Common myeloid progenitor, CD34-positive (primary cell): Measurements from ENCODE around the gene HIPK1.
"Not testable (repeated sequence)": the region's sequence is repeated elsewhere in the genome, so short reads cannot be mapped to it uniquely, and the experiment has no call there.

Source experiments
- CTCF ChIA-PET: fragments of 350-600 bp; sonication (Branson Sonifier 250); formaldehyde crosslinking; loops from one replicate; lab custom pipeline; 2021; ENCODE audit warnings: antibody characterized with exemption; lab: Charles Lee
- POLR2A ChIA-PET: fragments of 350-600 bp; sonication (Branson Sonifier 250); formaldehyde crosslinking; loops from one replicate; lab custom pipeline; 2021; ENCODE audit warnings: antibody characterized with exemption; lab: Charles Lee
- DNase-seq, 3 donors: peaks; one replicate each; pipeline versions ENCODE4 v3.0.0 to v3.0.0-alpha.2; 2013
- H3K27ac ChIP-seq, 2 experiments: 1 replicate in 1 of 2; 2 replicates in 1 of 2; pipeline ENCODE4 v1.7.0; 2013; ENCODE audit warnings: inconsistent platforms in 2 of 2, low read length in 2 of 2, mild to moderate bottlenecking in 2 of 2, low read depth in 1 of 2, moderate library complexity in 1 of 2; ENCODE audit not compliant: severe bottlenecking in 2 of 2, insufficient read depth in 1 of 2, poor library complexity in 1 of 2
- H3K27me3 ChIP-seq, 5 experiments: replicated peaks in 2 of 5; 1 replicate in 3 of 5; 2 replicates in 2 of 5; pipeline versions ENCODE4 v1.6.1 to v1.7.0; 2013; ENCODE audit warnings: low read length in 4 of 5, mild to moderate bottlenecking in 2 of 5, moderate library complexity in 2 of 5, inconsistent platforms in 1 of 5; ENCODE audit not compliant: insufficient read depth in 5 of 5, control insufficient read depth in 4 of 5
- H3K36me3 ChIP-seq, 4 experiments: 1 replicate in 2 of 4; 2 replicates in 2 of 4; pipeline versions ENCODE4 v1.6.1 to v1.7.0; 2013; ENCODE audit warnings: low read length in 3 of 4, control low read depth in 1 of 4, mild to moderate bottlenecking in 1 of 4; ENCODE audit not compliant: control insufficient read depth in 4 of 4, insufficient read depth in 4 of 4
- H3K4me1 ChIP-seq, 4 experiments: 1 replicate in 3 of 4; 2 replicates in 1 of 4; pipeline versions ENCODE4 v1.6.1 to v1.7.1; 2013; ENCODE audit warnings: low read length in 3 of 4, mild to moderate bottlenecking in 3 of 4, control low read depth in 1 of 4, inconsistent platforms in 1 of 4, moderate library complexity in 1 of 4; ENCODE audit not compliant: control insufficient read depth in 4 of 4, insufficient read depth in 4 of 4; ENCODE audit errors: control extremely low read depth in 1 of 4
- H3K4me3 ChIP-seq, 7 experiments: 1 replicate in 4 of 7; 2 replicates in 3 of 7; pipeline versions ENCODE4 v1.5.1 to v1.7.0; 2013; ENCODE audit warnings: mild to moderate bottlenecking in 7 of 7, low read length in 6 of 7, moderate library complexity in 6 of 7, inconsistent platforms in 2 of 7, low read depth in 2 of 7, control low read depth in 1 of 7; ENCODE audit not compliant: insufficient read depth in 4 of 7, control insufficient read depth in 1 of 7; ENCODE audit errors: extremely low read depth in 1 of 7
- H3K9me3 ChIP-seq, 5 experiments: 1 replicate in 4 of 5; 2 replicates in 1 of 5; pipeline versions ENCODE4 v1.6.1 to v1.7.1; 2013; ENCODE audit warnings: low read length in 4 of 5, mild to moderate bottlenecking in 2 of 5, inconsistent platforms in 1 of 5, low read depth in 1 of 5, moderate library complexity in 1 of 5; ENCODE audit not compliant: control insufficient read depth in 4 of 5, insufficient read depth in 2 of 5; ENCODE audit errors: control extremely low read depth in 1 of 5
- WGBS: methylation state at CpG from one replicate; pipeline ENCODE4 v1.1.5; 2013; ENCODE audit not compliant: insufficient coverage; 5-methylcytosine and 5-hydroxymethylcytosine counted together

The HIPK1 gene

DNA sequence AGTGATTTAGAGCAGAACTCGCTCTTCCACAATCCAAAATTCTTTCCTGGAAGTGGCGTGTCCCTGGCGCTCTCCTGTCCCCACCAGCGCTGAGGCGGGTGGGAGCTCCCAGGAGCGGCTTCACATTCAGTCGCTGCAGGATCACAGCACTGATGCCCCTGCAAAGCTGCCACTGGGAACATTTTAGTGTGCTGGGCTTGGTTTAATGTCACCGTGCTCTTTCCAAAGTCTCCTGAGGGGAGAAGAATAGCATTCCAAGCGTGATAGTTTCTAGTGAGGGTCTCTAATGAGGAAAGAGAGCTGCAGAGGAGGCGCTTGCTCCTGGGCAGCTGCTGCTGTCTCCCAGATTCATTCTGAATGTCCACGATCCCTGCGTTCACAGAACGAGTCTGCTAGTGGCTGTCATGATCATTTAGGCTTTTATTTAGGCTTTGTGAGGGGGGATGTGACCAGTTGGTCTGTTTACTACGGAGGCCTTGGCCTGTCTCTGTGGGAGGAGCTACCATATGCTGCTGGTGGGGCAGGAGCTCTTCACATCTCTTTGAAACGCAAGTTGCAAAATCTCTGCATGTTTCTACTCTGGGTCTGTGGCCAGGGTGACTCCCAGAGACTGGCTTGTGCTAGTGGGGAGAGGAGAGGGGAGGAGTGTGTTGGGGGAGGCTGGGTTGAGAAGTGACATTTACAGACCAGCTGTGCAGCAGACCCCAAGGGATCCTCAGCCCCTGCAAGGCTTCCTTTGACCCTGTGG lies 73.5 kb downstream of the HIPK1 start:
- POLR2A ChIA-PET: no interaction called here
- H3K4me1 ChIP-seq: peaks cover 0 to 4% (median 2%) of the 10 kb centered on the region in 4 experiments
- no peak overlapping the region for H3K4me3 ChIP-seq
- no peak for DNase-seq
- H3K27me3 ChIP-seq: peaks cover 0 to 3% (median 0%) of the 10 kb centered on the region in 5 experiments
- no peak overlapping the region for H3K27ac ChIP-seq
- CTCF ChIA-PET: no interaction called here
- no peaks in the 10 kb centered on the region for H3K36me3 ChIP-seq
- 97% methylated on average over 13 of the region's 15 CpGs for WGBS
- H3K9me3 ChIP-seq: no peaks in the 10 kb centered on the region

DNA sequence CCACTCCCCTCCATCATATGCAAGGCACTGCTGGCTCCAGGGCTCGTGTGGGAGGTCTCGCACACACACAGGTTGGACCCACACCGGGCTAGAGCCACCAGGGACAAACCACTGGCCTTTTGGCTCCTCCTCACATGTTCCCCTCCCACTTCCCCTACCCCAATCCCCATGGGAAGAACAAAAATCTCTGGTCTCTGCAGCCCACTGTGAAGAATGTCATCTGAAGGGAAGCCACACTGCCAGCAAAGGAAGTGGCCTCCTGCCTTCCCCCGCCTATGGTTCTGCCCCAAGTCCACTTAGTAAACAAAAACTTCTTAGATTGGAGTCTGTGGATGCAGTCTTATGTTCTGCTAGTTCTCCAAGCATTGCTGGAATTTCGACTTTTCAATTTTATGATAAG lies 74.3 kb downstream of the HIPK1 start:
- H3K27ac ChIP-seq: no peak overlapping the region
- H3K27me3 ChIP-seq: peaks cover 0 to 2% (median 0%) of the 10 kb centered on the region in 5 experiments
- no peak for DNase-seq
- CTCF ChIA-PET: no interaction called here
- 56% methylated on average over 3 of the region's 5 CpGs for WGBS
- H3K4me3 ChIP-seq: no peak overlapping the region
- H3K9me3 ChIP-seq: no peaks in the 10 kb centered on the region
- POLR2A ChIA-PET: no interaction called here
- peaks cover 0 to 4% (median 1%) of the 10 kb centered on the region in 4 experiments for H3K4me1 ChIP-seq
- H3K36me3 ChIP-seq: no peaks in the 10 kb centered on the region

DNA sequence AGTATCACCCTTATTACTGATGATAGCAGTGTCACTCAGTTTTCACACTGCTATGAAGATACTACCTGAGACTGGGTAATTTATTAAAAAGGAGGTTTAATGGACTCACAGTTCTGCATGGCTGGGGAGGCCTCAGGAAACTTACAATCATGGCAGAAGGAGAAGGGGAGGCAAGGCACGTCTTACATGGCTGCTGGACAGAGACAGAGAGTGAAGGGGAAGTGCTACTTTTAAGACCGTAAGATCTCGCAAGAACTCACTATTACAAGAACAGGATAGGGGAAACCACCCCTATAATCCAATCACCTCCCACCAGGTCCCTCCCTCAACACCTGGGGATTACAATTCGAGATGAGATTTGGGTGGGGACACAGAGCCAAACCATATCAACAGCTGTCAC lies 77.7 kb downstream of the HIPK1 start:
- H3K4me3 ChIP-seq, POLR2A ChIA-PET, H3K4me1 ChIP-seq, H3K27me3 ChIP-seq, CTCF ChIA-PET, H3K27ac ChIP-seq, DNase-seq, H3K9me3 ChIP-seq, H3K36me3 ChIP-seq: not testable (repeated sequence)
- WGBS: 96% methylated on average over 3 of the region's 4 CpGs

DNA sequence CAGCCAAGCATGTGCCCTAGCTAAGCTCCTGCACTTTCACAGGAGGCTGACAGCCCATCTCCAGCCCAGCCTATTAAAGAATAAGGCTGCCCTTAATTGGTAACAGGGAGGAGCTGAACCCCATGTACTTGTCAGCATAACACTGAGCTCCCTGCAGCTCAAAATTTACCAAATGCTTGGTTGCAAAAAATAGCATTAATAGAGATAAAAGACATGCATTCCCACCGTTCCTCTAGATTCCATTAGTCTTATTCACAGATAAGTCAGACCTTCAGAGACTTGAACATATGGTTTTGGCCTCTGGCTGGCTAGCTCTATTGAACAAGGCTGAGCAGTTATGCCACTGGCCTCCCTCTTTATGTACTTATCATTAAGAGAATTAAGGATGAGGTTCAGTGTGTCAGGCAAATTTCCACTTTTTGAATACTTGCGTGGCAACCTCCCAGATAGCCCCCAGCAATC lies 79.4 kb downstream of the HIPK1 start:
- Histone ChIP-seq H3K27ac (no peak overlapping the region), H3K36me3 (no peaks in the 10 kb centered on the region), H3K4me3 (no peak overlapping the region), H3K27me3 (peaks cover 0 to 3% (median 0%) of the 10 kb centered on the region in 5 experiments), H3K9me3 (no peaks in the 10 kb centered on the region), H3K4me1 (peaks cover 0 to 1% (median 0%) of the 10 kb centered on the region in 4 experiments)
- WGBS: no CpG with 5 or more reads among the region's 2 CpGs
- ChIA-PET POLR2A (no interaction called here), CTCF (no interaction called here)
- DNase-seq: no peak

DNA sequence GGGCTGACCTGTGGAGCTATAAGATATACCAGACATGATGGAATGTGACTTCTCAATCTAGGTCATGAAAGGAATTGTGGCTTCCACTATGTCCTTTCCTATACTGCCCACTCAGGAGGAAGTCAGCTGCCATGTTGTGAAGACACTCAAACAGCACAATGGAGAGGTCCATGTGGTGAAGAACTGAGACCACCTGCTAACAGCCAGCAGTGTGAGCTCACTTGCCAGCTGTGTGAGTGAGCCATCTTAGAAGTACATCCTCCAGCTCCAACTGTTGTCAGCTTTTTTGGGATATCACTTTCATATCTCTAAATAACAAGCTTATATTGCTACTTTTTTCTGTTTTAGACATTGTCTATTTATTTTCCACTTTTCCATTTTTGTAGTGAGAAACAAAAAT lies 79.9 kb downstream of the HIPK1 start:
- Histone ChIP-seq H3K9me3 (no peaks in the 10 kb centered on the region), H3K36me3 (no peaks in the 10 kb centered on the region), H3K27me3 (peaks cover 0 to 3% (median 0%) of the 10 kb centered on the region in 5 experiments), H3K27ac (no peak overlapping the region), H3K4me1 (no peaks in the 10 kb centered on the region), H3K4me3 (no peak overlapping the region)
- POLR2A ChIA-PET: no interaction called here
- CTCF ChIA-PET: no interaction called here
- DNase-seq: no peak

DNA sequence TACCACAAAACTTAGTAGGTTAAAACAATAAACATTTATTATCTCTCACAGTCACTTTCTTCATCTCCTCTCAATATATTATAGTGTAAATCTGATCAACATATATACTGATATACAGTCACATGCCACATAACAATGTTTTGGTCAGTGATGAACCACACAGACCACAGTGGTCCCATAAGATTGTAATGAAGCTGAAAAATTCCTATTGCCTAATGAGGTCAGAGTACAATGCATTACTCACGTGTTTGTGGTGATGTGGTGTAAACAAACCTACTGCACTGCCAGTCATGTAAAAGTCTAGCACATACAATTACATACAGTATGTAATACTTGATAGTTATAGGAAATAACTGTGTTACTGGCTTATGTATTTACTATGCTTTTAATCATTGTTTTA lies 80.3 kb downstream of the HIPK1 start:
- Histone ChIP-seq H3K27me3 (peaks cover 0 to 3% (median 0%) of the 10 kb centered on the region in 5 experiments), H3K4me1 (no peaks in the 10 kb centered on the region), H3K36me3 (no peaks in the 10 kb centered on the region), H3K27ac (no peak overlapping the region), H3K4me3 (no peak overlapping the region), H3K9me3 (no peaks in the 10 kb centered on the region)
- ChIA-PET CTCF (no interaction called here), POLR2A (no interaction called here)
- no peak for DNase-seq
- no CpG with 5 or more reads among the region's 1 CpG for WGBS

DNA sequence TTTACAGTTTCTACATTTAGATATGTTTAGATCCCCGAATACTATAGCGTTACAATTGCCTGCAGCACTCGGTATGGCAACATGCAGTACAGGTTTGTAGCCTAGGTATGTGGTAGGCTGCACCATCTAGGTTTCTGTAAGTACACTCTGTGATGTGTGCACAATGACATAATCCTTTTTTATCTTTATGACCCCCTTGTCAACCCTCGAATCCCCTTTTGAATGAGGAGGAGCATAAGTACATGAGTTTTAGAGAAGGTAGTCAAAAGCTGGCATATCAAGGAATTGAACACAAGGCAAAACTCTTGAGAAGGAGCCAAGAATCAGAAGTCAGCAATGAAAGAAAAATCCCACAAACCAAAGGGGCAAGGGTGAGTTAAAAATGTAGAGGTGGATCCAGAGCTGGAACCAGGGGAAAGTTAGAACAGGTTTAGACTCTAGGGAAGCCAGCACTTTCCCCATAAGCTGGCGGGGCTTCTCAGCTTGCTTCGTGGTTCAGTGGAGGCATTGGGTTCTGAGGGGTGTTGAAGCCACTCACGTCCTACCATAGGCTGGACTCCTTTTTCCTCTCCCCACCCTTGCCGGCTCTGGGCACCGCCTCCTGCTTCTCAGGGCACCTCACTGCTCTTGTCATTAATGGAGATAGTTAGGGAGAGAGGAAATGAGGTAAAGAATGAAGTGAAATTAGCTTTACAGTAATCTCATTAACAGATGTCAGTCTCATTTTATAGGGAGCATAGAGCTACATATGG lies 81.5 kb downstream of the HIPK1 start:
- H3K9me3 ChIP-seq: no peaks in the 10 kb centered on the region
- POLR2A ChIA-PET: no interaction called here
- no peak overlapping the region for H3K4me3 ChIP-seq
- no peaks in the 10 kb centered on the region for H3K36me3 ChIP-seq
- H3K27ac ChIP-seq: no peak overlapping the region
- no peaks in the 10 kb centered on the region for H3K4me1 ChIP-seq
- WGBS: 100% methylated on average over 3 of the region's 9 CpGs
- no peak for DNase-seq
- CTCF ChIA-PET: interaction anchor here (1.4 kb wide), 1 partner anchor 17 kb away, joined by 3 read pairs; no protein-coding TSS in a partner anchor
- H3K27me3 ChIP-seq: peaks cover 0 to 3% (median 0%) of the 10 kb centered on the region in 5 experiments
